KMS-11 (cell line): Measurements from ENCODE around the gene FAM83F.

ENCODE experiments used
- H2AFZ ChIP-seq: fragments of 200-600 bp; sonication (generic); 2 replicates; pipeline ENCODE4 v1.6.1; 2016; ENCODE audit warnings: antibody characterized with exemption, mixed run types, low read depth
- H3K27ac ChIP-seq: fragments of 200-600 bp; sonication (generic); 2 replicates; pipeline ENCODE4 v1.6.1; 2016; ENCODE audit warnings: mild to moderate bottlenecking, mixed run types
- H3K27me3 ChIP-seq: fragments of 200-600 bp; sonication (generic); 2 replicates; pipeline ENCODE4 v1.6.1; 2017; ENCODE audit warnings: mild to moderate bottlenecking, low read depth, mixed run types, moderate library complexity; ENCODE audit not compliant: insufficient read depth
- H3K36me3 ChIP-seq: fragments of 200-600 bp; sonication (generic); 2 replicates; pipeline ENCODE4 v1.6.1; 2017; ENCODE audit warnings: mild to moderate bottlenecking, mixed run types; ENCODE audit not compliant: insufficient read depth
- H3K4me1 ChIP-seq: fragments of 200-600 bp; sonication (generic); 2 replicates; pipeline ENCODE4 v1.6.1; 2016; ENCODE audit warnings: mild to moderate bottlenecking, low read depth, mixed run types; ENCODE audit not compliant: poor library complexity, severe bottlenecking
- H3K4me2 ChIP-seq: fragments of 200-600 bp; sonication (generic); 2 replicates; pipeline ENCODE4 v1.7.0; 2016; ENCODE audit warnings: mild to moderate bottlenecking, mixed run types
- H3K4me3 ChIP-seq: fragments of 200-600 bp; sonication (generic); IDR thresholded peaks from 2 replicates; pipeline ENCODE4 v1.6.1; 2017; ENCODE audit warnings: low read depth, low read length, mixed read lengths; ENCODE audit not compliant: insufficient read depth
- H3K79me2 ChIP-seq: fragments of 200-600 bp; sonication (generic); 2 replicates; pipeline ENCODE4 v1.6.1; 2016; ENCODE audit warnings: low read depth, mixed run types; ENCODE audit not compliant: insufficient read depth
- H3K9ac ChIP-seq: fragments of 200-600 bp; sonication (generic); 2 replicates; pipeline ENCODE4 v1.6.1; 2016; ENCODE audit warnings: mild to moderate bottlenecking, mixed run types
- H4K20me1 ChIP-seq: fragments of 200-600 bp; sonication (generic); 2 replicates; pipeline ENCODE4 v1.6.1; 2016; ENCODE audit warnings: mild to moderate bottlenecking, mixed run types; ENCODE audit not compliant: insufficient read depth
- TF ChIP-seq, protein P1 (sequence below): fragments of 200-600 bp; sonication (generic); conservative IDR thresholded peaks from 2 replicates; pipeline ENCODE4 v1.6.1; 2017; ENCODE audit warnings: low read depth, mild to moderate bottlenecking, antibody characterized with exemption, low read length, moderate library complexity, mixed read lengths

FAM83F gene

DNA sequence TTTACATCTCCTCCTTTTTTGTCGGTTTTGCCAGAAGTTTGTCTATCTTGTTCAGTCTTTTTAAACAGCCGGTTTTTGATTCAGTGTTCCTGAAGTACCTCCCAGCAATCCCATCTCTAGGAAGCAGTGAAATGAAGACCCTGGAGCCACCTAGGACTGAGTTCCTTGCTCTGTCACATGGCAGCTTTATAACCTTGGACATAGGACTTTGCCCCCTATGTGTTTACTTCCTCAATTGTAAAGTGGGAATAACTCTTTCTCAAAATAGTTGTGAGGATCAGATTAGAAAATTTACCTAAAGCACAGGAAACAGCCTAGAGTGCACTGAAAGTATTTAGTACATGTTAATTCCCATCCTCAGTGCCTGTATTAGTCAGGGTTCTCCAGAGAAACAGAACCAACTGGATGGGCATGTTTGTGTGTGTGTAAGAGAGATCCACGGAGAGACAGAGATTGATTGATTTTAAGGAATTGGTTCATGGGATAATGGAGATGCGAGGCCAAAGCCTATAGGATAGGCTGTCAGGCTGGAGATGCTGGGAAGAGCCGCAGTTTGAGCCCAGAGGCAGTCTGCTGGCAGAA, 20.0 kb downstream of the FAM83F start:
- Histone ChIP-seq H3K4me3 (no peak overlapping the region), H3K4me1 (no peaks in the 10 kb centered on the region), H2AFZ (no peak overlapping the region), H3K27me3 (peaks cover 10% of the 10 kb centered on the region; the same call in 1 of the 2 replicates), H3K4me2 (no peak overlapping the region), H3K79me2 (no peaks in the 10 kb centered on the region), H3K27ac (no peak overlapping the region), H3K36me3 (no peaks in the 10 kb centered on the region), H3K9ac (no peak overlapping the region), H4K20me1 (no peaks in the 10 kb centered on the region)
- TF ChIP-seq, protein P1, sequence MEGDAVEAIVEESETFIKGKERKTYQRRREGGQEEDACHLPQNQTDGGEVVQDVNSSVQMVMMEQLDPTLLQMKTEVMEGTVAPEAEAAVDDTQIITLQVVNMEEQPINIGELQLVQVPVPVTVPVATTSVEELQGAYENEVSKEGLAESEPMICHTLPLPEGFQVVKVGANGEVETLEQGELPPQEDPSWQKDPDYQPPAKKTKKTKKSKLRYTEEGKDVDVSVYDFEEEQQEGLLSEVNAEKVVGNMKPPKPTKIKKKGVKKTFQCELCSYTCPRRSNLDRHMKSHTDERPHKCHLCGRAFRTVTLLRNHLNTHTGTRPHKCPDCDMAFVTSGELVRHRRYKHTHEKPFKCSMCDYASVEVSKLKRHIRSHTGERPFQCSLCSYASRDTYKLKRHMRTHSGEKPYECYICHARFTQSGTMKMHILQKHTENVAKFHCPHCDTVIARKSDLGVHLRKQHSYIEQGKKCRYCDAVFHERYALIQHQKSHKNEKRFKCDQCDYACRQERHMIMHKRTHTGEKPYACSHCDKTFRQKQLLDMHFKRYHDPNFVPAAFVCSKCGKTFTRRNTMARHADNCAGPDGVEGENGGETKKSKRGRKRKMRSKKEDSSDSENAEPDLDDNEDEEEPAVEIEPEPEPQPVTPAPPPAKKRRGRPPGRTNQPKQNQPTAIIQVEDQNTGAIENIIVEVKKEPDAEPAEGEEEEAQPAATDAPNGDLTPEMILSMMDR, result no peak

- Histone ChIP-seq H3K4me2 (no peak overlapping the region), H3K79me2 (no peaks in the 10 kb centered on the region), H3K4me3 (no peak overlapping the region), H3K27ac (no peak overlapping the region), H3K27me3 (peaks cover 5% of the 10 kb centered on the region; the same call in 1 of the 2 replicates), H2AFZ (no peak overlapping the region), H3K36me3 (no peaks in the 10 kb centered on the region), H3K4me1 (no peaks in the 10 kb centered on the region), H4K20me1 (no peaks in the 10 kb centered on the region), H3K9ac (no peak overlapping the region)
- TF ChIP-seq, protein P1, result no peak
Measured at GRCh38 chr22:40015358-40015976, 20.7 kb downstream of the FAM83F start.

DNA sequence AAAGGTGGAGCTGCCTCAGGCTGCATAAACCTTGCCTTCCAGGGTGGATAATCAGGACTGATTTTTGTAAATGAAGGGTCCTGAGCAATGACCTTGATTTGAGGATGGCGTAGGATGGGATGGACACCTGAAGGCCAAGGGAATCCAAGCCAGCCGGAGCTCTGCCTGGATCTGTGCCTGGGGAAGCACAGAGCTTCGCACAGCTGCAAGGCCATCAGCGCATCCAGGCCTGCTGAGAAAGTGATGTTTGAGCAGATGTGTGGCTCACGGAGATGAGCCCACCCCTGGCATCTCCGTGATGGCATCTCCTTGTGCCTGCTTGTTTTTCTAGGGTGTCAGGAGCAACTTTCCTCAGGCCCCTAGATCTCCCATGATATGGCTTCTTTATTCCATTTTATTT, 23.3 kb downstream of the FAM83F start:
- no peak overlapping the region for H2AFZ ChIP-seq
- H3K79me2 ChIP-seq, result no peaks in the 10 kb centered on the region
- H3K36me3 ChIP-seq, result no peaks in the 10 kb centered on the region
- TF ChIP-seq, protein P1, result no peak
- no peak overlapping the region for H3K4me3 ChIP-seq
- H3K27me3 ChIP-seq, result no peaks in the 10 kb centered on the region; the same call in 1 of the 2 replicates
- H3K9ac ChIP-seq, result no peak overlapping the region
- H3K27ac ChIP-seq, result no peak overlapping the region
- H4K20me1 ChIP-seq, result no peaks in the 10 kb centered on the region
- H3K4me2 ChIP-seq, result no peak overlapping the region
- H3K4me1 ChIP-seq, result no peaks in the 10 kb centered on the region

GRCh38 chr22:40019100-40019499, 24.3 kb downstream of the FAM83F start:
- Histone ChIP-seq H3K27ac (no peak overlapping the region), H3K4me3 (no peak overlapping the region), H3K9ac (no peak overlapping the region), H3K4me1 (no peaks in the 10 kb centered on the region), H4K20me1 (no peaks in the 10 kb centered on the region), H3K4me2 (no peak overlapping the region), H3K36me3 (no peaks in the 10 kb centered on the region), H3K79me2 (no peaks in the 10 kb centered on the region), H2AFZ (no peak overlapping the region), H3K27me3 (no peaks in the 10 kb centered on the region; the same call in 1 of the 2 replicates)
- TF ChIP-seq, protein P1, result no peak
